ENCODE data around the gene POR. TPM values are rescaled to one million over a fixed set of nuclear protein-coding genes. Genes with fewer than 3 reads are reported as not detected.

The POR gene
- total RNA-seq, 1 donor = 35.2 TPM

DNA sequence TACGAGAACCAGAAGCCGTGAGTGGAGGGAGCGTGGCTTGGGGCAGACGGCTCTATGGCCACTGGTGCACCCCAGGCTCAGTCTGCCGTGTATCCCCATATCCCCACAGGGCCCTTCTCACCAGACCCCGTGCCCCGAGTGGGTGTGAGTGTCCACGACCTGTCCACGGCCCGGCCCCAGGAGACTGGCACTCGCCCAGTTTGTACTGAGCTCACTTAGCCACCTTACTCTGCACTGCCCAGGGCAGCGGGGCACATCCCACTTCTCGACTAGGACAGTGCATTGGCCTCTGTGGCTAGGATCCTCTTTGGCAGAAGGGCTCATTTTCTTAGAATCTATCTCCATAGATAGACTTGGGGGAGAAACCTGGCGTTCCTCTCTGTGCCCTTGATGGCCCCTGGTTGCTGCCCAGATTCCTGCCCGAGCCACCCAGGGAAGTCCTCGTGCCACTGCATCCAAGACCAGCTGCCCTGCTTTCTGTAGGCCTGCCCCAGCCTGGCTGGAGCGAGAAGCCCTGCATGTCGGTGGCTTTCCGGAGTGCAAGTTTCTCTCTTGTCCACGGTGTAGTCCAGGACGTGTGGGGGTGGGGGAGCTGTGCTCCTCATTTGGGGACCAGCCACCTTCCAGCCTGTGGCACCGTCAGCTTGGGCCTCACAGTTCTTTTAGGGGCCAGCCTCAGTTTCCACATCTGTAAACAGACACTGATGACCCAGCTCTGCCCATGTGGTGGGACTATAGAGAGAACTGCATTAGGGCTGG lies 67.5 kb downstream of the POR start:
- DNase-seq (ENCODE audit: low read depth) = no peak
- TF ChIP-seq, protein P1, sequence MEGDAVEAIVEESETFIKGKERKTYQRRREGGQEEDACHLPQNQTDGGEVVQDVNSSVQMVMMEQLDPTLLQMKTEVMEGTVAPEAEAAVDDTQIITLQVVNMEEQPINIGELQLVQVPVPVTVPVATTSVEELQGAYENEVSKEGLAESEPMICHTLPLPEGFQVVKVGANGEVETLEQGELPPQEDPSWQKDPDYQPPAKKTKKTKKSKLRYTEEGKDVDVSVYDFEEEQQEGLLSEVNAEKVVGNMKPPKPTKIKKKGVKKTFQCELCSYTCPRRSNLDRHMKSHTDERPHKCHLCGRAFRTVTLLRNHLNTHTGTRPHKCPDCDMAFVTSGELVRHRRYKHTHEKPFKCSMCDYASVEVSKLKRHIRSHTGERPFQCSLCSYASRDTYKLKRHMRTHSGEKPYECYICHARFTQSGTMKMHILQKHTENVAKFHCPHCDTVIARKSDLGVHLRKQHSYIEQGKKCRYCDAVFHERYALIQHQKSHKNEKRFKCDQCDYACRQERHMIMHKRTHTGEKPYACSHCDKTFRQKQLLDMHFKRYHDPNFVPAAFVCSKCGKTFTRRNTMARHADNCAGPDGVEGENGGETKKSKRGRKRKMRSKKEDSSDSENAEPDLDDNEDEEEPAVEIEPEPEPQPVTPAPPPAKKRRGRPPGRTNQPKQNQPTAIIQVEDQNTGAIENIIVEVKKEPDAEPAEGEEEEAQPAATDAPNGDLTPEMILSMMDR (IDR thresholded peaks at IDR 0.05; ENCODE audit: insufficient read depth, low read length) = no peak
- no peak overlapping the region for H3K4me3 ChIP-seq (ENCODE audit: low read depth, low read length)

DNA sequence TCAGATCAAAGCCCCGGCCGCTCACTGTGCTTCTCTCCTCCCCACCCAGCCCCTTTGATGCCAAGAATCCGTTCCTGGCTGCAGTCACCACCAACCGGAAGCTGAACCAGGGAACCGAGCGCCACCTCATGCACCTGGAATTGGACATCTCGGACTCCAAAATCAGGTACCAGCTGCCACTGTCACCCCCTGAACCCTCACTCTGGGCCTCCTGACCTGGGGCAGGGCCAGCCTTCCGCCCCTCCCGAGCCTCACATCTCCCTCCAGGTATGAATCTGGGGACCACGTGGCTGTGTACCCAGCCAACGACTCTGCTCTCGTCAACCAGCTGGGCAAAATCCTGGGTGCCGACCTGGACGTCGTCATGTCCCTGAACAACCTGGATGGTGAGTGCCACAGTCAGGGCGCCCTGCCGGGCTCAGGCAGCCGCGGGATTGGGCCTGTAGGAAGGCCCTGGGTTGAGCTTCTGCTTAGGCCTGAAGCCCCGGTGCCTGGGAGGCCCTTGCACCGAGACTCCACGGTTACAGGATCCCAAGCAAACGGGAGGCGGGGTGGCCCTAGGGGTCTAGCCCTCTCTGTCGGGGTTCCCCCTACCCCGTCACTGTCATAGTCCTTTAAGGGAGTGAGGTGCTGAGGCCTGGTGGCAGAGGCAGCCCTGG lies 68.6 kb downstream of the POR start:
- no peak for DNase-seq (ENCODE audit: low read depth)
- TF ChIP-seq, protein P1 (IDR thresholded peaks at IDR 0.05; ENCODE audit: insufficient read depth, low read length) = no peak
- no peak overlapping the region for H3K4me3 ChIP-seq (ENCODE audit: low read depth, low read length)

DNA sequence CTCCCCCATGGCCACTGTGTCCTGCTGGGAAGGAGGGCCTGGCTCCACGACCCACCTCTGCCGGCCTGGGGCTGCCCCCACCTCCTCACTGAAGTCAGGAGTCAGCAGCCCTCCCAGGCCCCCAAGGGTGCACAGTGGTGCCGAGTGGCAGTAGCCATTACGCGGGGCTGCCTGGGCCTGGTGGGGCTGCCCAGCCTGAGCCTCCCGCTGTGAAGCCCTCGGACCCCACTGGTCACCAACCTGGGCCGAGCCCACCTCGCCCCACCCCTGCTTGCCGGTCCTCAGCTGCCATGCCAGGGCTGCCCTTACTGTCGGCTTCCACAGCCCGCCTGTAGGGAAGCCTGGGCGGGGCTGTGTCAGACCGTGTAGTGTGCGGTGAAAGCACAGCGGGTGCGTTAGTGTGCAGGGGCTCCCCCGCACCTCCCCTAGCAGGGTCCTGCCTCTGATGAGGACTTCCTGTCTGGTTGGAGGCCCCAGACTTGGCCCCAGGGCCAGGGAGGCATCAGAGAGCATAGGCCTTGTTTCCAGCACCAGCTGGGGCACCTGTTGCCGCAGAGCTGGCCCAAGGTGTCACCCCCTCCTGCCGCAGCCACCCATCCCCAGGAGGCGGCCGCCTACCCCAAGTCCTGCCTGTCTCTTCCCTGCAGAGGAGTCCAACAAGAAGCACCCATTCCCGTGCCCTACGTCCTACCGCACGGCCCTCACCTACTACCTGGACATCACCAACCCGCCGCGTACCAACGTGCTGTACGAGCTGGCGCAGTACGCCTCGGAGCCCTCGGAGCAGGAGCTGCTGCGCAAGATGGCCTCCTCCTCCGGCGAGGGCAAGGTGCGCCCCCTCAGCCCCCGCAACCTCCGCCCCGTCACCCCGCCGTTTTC lies 69.4 kb downstream of the POR start:
- no peak for DNase-seq (ENCODE audit: low read depth)
- TF ChIP-seq, protein P1 (IDR thresholded peaks at IDR 0.05; ENCODE audit: insufficient read depth, low read length) = no peak
- H3K4me3 ChIP-seq (ENCODE audit: low read depth, low read length) = no peak overlapping the region

DNA sequence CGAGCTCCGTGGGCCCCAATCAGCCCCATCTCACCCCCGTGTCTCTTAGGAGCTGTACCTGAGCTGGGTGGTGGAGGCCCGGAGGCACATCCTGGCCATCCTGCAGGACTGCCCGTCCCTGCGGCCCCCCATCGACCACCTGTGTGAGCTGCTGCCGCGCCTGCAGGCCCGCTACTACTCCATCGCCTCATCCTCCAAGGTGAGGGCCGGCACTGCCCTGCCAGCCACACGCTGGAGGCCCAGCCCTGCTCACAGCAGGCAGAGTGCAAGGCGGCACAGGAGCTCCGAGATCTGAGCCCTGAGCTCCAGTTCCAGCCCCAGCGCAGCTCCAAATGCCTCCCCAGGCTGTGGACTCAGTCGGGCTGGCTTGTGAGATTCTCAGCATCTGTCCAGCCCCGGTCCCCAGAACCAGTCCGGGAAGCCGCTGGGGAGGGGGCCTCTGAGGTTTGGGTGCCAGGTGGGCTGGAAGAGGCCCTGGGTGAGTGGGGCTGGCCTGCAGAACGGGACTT lies 70.1 kb downstream of the POR start:
- no peak for DNase-seq (ENCODE audit: low read depth)
- TF ChIP-seq, protein P1 (IDR thresholded peaks at IDR 0.05; ENCODE audit: insufficient read depth, low read length) = no peak
- H3K4me3 ChIP-seq (ENCODE audit: low read depth, low read length) = no peak overlapping the region

DNA sequence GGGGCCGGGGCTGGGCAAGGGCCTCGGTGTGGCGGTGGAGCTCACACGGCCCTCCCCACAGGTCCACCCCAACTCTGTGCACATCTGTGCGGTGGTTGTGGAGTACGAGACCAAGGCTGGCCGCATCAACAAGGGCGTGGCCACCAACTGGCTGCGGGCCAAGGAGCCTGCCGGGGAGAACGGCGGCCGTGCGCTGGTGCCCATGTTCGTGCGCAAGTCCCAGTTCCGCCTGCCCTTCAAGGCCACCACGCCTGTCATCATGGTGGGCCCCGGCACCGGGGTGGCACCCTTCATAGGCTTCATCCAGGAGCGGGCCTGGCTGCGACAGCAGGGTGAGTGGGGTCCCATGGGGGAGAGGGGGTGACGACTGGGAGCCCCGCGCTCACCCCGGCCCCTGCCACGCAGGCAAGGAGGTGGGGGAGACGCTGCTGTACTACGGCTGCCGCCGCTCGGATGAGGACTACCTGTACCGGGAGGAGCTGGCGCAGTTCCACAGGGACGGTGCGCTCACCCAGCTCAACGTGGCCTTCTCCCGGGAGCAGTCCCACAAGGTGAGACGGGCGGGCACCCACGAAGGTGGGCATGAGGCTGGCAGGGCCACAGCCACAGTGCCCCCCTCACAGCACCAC lies 70.7 kb downstream of the POR start:
- H3K4me3 ChIP-seq (ENCODE audit: low read depth, low read length) = no peak overlapping the region
- DNase-seq (ENCODE audit: low read depth) = no peak
- TF ChIP-seq, protein P1 (IDR thresholded peaks at IDR 0.05; ENCODE audit: insufficient read depth, low read length) = no peak

DNA sequence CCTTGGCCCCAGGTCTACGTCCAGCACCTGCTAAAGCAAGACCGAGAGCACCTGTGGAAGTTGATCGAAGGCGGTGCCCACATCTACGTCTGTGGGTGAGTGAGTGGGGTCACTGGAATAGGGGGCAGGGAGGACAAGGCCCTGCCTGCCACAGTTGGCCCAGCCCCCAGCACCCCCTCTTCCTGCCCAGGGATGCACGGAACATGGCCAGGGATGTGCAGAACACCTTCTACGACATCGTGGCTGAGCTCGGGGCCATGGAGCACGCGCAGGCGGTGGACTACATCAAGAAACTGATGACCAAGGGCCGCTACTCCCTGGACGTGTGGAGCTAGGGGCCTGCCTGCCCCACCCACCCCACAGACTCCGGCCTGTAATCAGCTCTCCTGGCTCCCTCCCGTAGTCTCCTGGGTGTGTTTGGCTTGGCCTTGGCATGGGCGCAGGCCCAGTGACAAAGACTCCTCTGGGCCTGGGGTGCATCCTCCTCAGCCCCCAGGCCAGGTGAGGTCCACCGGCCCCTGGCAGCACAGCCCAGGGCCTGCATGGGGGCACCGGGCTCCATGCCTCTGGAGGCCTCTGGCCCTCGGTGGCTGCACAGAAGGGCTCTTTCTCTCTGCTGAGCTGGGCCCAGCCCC lies 71.3 kb downstream of the POR start:
- TF ChIP-seq, protein P1 (IDR thresholded peaks at IDR 0.05; ENCODE audit: insufficient read depth, low read length) = no peak
- no peak for DNase-seq (ENCODE audit: low read depth)
- no peak overlapping the region for H3K4me3 ChIP-seq (ENCODE audit: low read depth, low read length)

Data from fibroblast of the aortic adventitia (primary cell).